Tibial artery (tissue), 4 donors: ENCODE data around the gene GLMN.

ENCODE experiments used
- DNase-seq, 2 donors: peaks; one replicate each; pipeline ENCODE4 v3.0.0-alpha.2; 2019
- H3K27ac ChIP-seq, 2 donors: fragments of 200-600 bp; sonication (generic) in 1 of 2; 1 replicate in 1 of 2; 2 replicates in 1 of 2; pipeline ENCODE4 v1.5.1; 2018 to 2019; ENCODE audit warnings: mild to moderate bottlenecking in 1 of 2
- H3K27me3 ChIP-seq, 2 donors: fragments of 200-600 bp; sonication (generic) in 1 of 2; one replicate each; pipeline versions ENCODE4 v1.5.1 to v1.6.0; 2016 to 2019
- H3K36me3 ChIP-seq, 3 donors: fragments of 200-600 bp; sonication (generic) in 2 of 3; one replicate each; pipeline ENCODE4 v1.5.1; 2016 to 2019; ENCODE audit warnings: mild to moderate bottlenecking in 2 of 3
- H3K4me1 ChIP-seq, 4 donors: fragments of 200-600 bp; sonication (generic) in 2 of 4; 1 replicate in 3 of 4; 2 replicates in 1 of 4; pipeline ENCODE4 v1.5.1; 2016 to 2019
- H3K4me3 ChIP-seq, 2 donors: fragments of 200-600 bp; sonication (generic) in 1 of 2; 1 replicate in 1 of 2; 2 replicates in 1 of 2; pipeline ENCODE4 v1.5.1; 2018 to 2019; ENCODE audit warnings: mild to moderate bottlenecking in 2 of 2
- H3K9me3 ChIP-seq, 3 donors: fragments of 200-600 bp; sonication (generic) in 1 of 3; one replicate each; pipeline ENCODE4 v1.5.1; 2016 to 2019
- intact Hi-C: fragments of 100-400 bp; cut with DNase I; formaldehyde crosslinking; loops from one replicate; pipeline ENCODE4 v1.15.0; 2023; ENCODE audit warnings: low total_unique reads
- TF ChIP-seq, protein P1 (sequence below), 2 experiments: fragments of 200-600 bp in 1 of 2; fragments of 450-650 bp in 1 of 2; IDR thresholded peaks; one replicate each; pipeline ENCODE4 v1.5.1; 2017 to 2019; ENCODE audit warnings: antibody characterized with exemption in 2 of 2, mild to moderate bottlenecking in 1 of 2, moderate library complexity in 1 of 2

Gene GLMN

DNA sequence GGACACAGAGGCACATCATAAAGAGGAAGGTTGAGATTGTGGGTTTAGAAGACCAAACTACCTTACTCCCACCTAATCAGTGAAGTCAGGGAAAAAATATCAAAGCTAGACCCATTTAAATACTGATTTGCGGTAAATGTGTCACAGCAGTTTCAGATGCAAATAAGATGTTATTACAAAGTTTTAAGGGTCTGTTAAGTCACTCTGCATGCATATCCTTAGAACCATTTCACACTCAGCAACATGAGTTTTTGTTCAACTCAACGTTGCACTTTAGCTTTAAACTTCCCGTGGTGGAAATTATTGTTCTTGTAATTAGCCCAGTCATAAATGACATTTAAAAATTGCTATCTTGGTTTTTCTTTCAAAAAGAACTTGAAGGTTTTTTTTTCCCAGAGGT is 34.9 kb upstream of the GLMN start:
- H3K4me1 ChIP-seq = no peaks in the 10 kb centered on the region
- no peak overlapping the region for H3K4me3 ChIP-seq
- H3K27ac ChIP-seq = no peak overlapping the region
- intact Hi-C loops = no loop called here
- H3K9me3 ChIP-seq = no peaks in the 10 kb centered on the region
- TF ChIP-seq, protein P1, sequence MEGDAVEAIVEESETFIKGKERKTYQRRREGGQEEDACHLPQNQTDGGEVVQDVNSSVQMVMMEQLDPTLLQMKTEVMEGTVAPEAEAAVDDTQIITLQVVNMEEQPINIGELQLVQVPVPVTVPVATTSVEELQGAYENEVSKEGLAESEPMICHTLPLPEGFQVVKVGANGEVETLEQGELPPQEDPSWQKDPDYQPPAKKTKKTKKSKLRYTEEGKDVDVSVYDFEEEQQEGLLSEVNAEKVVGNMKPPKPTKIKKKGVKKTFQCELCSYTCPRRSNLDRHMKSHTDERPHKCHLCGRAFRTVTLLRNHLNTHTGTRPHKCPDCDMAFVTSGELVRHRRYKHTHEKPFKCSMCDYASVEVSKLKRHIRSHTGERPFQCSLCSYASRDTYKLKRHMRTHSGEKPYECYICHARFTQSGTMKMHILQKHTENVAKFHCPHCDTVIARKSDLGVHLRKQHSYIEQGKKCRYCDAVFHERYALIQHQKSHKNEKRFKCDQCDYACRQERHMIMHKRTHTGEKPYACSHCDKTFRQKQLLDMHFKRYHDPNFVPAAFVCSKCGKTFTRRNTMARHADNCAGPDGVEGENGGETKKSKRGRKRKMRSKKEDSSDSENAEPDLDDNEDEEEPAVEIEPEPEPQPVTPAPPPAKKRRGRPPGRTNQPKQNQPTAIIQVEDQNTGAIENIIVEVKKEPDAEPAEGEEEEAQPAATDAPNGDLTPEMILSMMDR (IDR thresholded peaks at IDR 0.05) = no peak
- no peaks in the 10 kb centered on the region for H3K27me3 ChIP-seq
- DNase-seq = no peak
- peaks cover 23 to 49% (median 42%) of the 10 kb centered on the region in 3 donors for H3K36me3 ChIP-seq

DNA sequence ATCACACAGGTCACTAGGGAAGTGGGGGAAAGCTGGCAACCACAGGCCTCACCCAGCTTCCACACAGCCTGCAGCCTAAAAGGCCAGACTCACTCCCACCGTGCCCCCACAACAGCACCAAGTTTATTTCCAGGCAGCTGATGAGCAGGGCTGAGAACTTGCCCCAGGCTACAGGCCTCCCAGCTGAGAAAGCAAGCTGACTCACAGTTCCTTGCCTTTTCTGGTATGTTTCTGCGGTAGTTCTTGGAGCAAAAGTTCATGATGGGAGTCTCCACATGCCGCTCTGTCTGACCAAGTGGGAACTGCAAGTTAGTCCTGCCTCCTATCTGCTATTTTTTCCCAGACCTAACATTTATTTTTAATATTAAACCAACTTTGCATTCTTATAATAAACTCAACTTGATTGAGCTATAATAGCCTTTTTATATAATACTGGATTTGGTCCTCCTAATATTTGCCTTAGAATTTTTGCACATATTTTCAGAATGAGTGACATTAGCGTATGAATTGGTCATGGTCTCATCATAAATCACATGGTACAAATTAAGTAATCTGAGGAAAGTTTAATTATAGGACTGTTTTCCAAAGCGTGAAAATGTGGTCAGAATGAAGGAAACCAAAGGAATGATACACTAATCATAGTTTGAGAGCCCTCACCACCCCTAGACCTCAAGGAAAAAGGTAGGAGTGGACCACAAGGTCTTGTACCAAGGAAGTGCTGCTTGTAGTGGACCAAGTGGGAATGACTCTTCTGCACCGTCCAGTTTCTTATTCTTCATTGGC is 30.8 kb upstream of the GLMN start:
- peaks cover 37 to 60% (median 39%) of the 10 kb centered on the region in 3 donors for H3K36me3 ChIP-seq
- no peak for DNase-seq
- H3K4me3 ChIP-seq = no peak overlapping the region
- no peaks in the 10 kb centered on the region for H3K27me3 ChIP-seq
- TF ChIP-seq, protein P1 (IDR thresholded peaks at IDR 0.05) = no peak
- intact Hi-C loops = no loop called here
- peaks cover 0 to 18% (median 16%) of the 10 kb centered on the region in 3 donors for H3K9me3 ChIP-seq
- H3K27ac ChIP-seq = no peak overlapping the region
- H3K4me1 ChIP-seq = no peaks in the 10 kb centered on the region

DNA sequence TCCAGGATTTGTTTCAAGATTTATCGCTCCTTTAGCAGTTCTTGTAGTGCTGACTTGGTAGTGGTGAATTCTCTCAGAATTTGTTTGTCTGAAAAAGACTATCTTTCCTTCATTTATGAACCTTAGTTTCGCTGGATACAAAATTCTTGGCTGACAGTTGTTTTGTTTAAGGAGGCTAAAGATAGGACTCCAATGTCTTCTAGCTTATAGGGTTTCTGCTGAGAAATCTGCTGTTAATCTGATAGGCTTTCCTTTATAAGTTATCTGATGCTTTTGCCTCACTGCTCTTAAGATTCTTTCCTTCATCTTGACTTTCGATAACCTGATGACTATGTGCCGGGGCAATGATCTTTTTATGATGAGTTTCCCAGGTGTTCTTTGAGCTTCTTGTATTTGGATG is 29.0 kb upstream of the GLMN start:
- intact Hi-C loops = no loop called here
- Histone ChIP-seq H3K27ac (no peak overlapping the region), H3K4me1 (no peaks in the 10 kb centered on the region), H3K4me3 (no peak overlapping the region), H3K9me3 (peaks cover 0 to 18% (median 16%) of the 10 kb centered on the region in 3 donors), H3K27me3 (no peaks in the 10 kb centered on the region), H3K36me3 (peaks cover 51 to 66% (median 55%) of the 10 kb centered on the region in 3 donors)
- DNase-seq = no peak
- TF ChIP-seq, protein P1 (IDR thresholded peaks at IDR 0.05) = no peak

DNA sequence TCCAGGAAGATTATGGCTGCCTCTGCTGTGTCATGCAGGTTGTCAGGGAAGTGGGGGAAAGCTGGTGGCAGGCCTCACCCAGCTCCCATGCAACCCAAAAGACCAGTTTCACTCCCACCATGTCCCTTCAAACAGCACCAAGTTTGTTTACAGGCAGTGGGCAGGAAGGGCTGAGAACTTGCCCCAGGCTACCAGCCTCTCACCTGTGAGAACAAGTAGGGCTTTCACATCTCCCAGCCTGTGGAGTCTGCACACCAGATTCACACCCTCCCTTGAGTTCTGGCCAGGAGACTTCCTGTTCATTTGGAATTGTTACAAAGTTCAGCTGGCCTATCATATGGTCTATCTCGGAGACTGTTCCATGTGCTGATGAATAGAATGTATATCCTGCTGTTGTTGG is 27.9 kb upstream of the GLMN start:
- TF ChIP-seq, protein P1 (IDR thresholded peaks at IDR 0.05) = no peak
- Histone ChIP-seq H3K9me3 (peaks cover 0 to 18% (median 16%) of the 10 kb centered on the region in 3 donors), H3K27ac (no peak overlapping the region), H3K4me1 (no peaks in the 10 kb centered on the region), H3K4me3 (no peak overlapping the region), H3K27me3 (no peaks in the 10 kb centered on the region), H3K36me3 (peaks cover 59 to 72% (median 64%) of the 10 kb centered on the region in 3 donors)
- DNase-seq = no peak
- intact Hi-C loops = no loop called here

DNA sequence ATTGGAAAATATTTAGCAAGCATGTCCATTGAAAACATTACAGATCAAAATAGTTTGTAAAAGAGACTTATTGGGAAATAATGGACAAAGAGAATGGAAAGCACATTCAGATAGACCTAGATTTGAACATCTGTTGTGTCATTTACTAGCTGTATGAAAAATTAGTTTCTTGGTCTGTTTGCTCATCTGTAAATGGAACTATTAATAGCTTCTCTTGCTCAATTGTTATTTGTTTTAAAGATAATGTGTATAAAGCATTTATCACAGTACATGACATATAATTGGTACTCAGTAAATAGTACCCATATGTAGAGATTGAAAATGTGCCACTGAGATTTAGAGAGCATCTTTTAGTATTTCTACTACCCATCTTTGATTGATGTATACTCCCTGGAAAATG is 26.0 kb upstream of the GLMN start:
- H3K36me3 ChIP-seq = peaks cover 64 to 79% (median 65%) of the 10 kb centered on the region in 3 donors
- TF ChIP-seq, protein P1 (IDR thresholded peaks at IDR 0.05) = no peak
- intact Hi-C loops = no loop called here

More for the DNA sequence above, 26.0 kb upstream of the GLMN start:
- H3K4me3 ChIP-seq = no peak overlapping the region
- no peak for DNase-seq
- no peaks in the 10 kb centered on the region for H3K4me1 ChIP-seq
- no peaks in the 10 kb centered on the region for H3K27me3 ChIP-seq
- H3K27ac ChIP-seq = no peak overlapping the region
- peaks cover 0 to 18% (median 16%) of the 10 kb centered on the region in 3 donors for H3K9me3 ChIP-seq
